NCI-H774 (cell line): Measurements from ENCODE around the gene EIF4H.
"Not testable (repeated sequence)": the region's sequence is repeated elsewhere in the genome, so short reads cannot be mapped to it uniquely, and the experiment has no call there.

Experiments used
- DNase-seq: peaks from one replicate; lab custom pipeline; 2025; lab: John Stamatoyannopoulos, UW

EIF4H gene

GRCh38 chr7:74199551-74200355, 25.6 kb downstream of the EIF4H start:
- no peak for DNase-seq

GRCh38 chr7:74202841-74203556, 28.8 kb downstream of the EIF4H start:
- no peak for DNase-seq

GRCh38 chr7:74203956-74204618, 29.9 kb downstream of the EIF4H start:
- DNase-seq, result no peak

- not testable (repeated sequence) for DNase-seq
Observed at GRCh38 chr7:74206052-74206451, 31.9 kb downstream of the EIF4H start.

- peak; percentile 66 for DNase-seq
Observed at GRCh38 chr7:74206589-74207120, 32.5 kb downstream of the EIF4H start.

- DNase-seq, result no peak
Observed at GRCh38 chr7:74207586-74207985, 33.4 kb downstream of the EIF4H start.

GRCh38 chr7:74208241-74208640, 34.1 kb downstream of the EIF4H start:
- not testable (repeated sequence) for DNase-seq

GRCh38 chr7:74212661-74213060, 38.5 kb downstream of the EIF4H start:
- DNase-seq, result no peak

GRCh38 chr7:74214816-74215630, 40.9 kb downstream of the EIF4H start:
- DNase-seq, result no peak

- DNase-seq, result no peak
Observed at GRCh38 chr7:74215921-74216320, 41.8 kb downstream of the EIF4H start.

GRCh38 chr7:74216361-74216761, 42.2 kb downstream of the EIF4H start:
- no peak for DNase-seq

GRCh38 chr7:74217455-74218342, 43.5 kb downstream of the EIF4H start:
- no peak for DNase-seq

- DNase-seq, result no peak
Observed at GRCh38 chr7:74218343-74218698, 44.2 kb downstream of the EIF4H start.

GRCh38 chr7:74219416-74219815, 45.3 kb downstream of the EIF4H start:
- DNase-seq, result no peak

- no peak for DNase-seq
Observed at GRCh38 chr7:74220229-74220628, 46.1 kb downstream of the EIF4H start.

- no peak for DNase-seq
Observed at GRCh38 chr7:74221713-74222112, 47.6 kb downstream of the EIF4H start.

GRCh38 chr7:74222851-74223710, 48.9 kb downstream of the EIF4H start:
- DNase-seq, result no peak

GRCh38 chr7:74223711-74224510, 49.8 kb downstream of the EIF4H start:
- DNase-seq, result no peak

- DNase-seq, result no peak
Observed at GRCh38 chr7:74224511-74224832, 50.3 kb downstream of the EIF4H start.
